SU-DHL-6 (cell line): ENCODE results near the gene GJD4.

Source experiments
- H2AFZ ChIP-seq: fragments of 200-600 bp; sonication (generic); 2 replicates; pipeline ENCODE4 v1.6.1; 2014; ENCODE audit warnings: low read depth, mild to moderate bottlenecking, moderate library complexity, mixed read lengths, antibody characterized with exemption, low read length; ENCODE audit not compliant: severe bottlenecking
- H3F3A ChIP-seq: fragments of 200-600 bp; shearing (Covaris generic); 2 replicates; pipeline ENCODE4 v1.6.0; 2016; ENCODE audit warnings: antibody characterized with exemption, mild to moderate bottlenecking; ENCODE audit not compliant: insufficient read depth
- H3K27ac ChIP-seq: fragments of 200-600 bp; sonication (generic); 2 replicates; pipeline ENCODE4 v1.5.1; 2016; ENCODE audit warnings: low read depth, mild to moderate bottlenecking, low read length, moderate library complexity, mixed read lengths
- H3K27me3 ChIP-seq: fragments of 200-600 bp; sonication (generic), shearing (Covaris generic); 2 replicates; pipeline ENCODE4 v1.6.0; 2014; ENCODE audit warnings: mild to moderate bottlenecking, low read length
- H3K36me3 ChIP-seq: fragments of 200-600 bp; sonication (generic); 2 replicates; pipeline ENCODE4 v1.6.1; 2014; ENCODE audit warnings: mild to moderate bottlenecking, low read length, mixed read lengths
- H3K4me2 ChIP-seq: fragments of 300-600, 200-600 bp; shearing (Covaris generic), sonication (generic); 2 replicates; pipeline ENCODE4 v1.6.0; 2014; ENCODE audit warnings: low read length, low read depth, mild to moderate bottlenecking; ENCODE audit not compliant: poor library complexity, severe bottlenecking
- H3K4me3 ChIP-seq: fragments of 200-600 bp; sonication (generic); 2 replicates; pipeline ENCODE4 v1.5.1; 2014; ENCODE audit warnings: antibody characterized with exemption, low read length, mild to moderate bottlenecking, mixed read lengths; ENCODE audit not compliant: insufficient read depth, poor library complexity, severe bottlenecking
- H3K79me2 ChIP-seq: fragments of 200-600 bp; sonication (generic); 2 replicates; pipeline ENCODE4 v1.6.1; 2014; ENCODE audit warnings: mild to moderate bottlenecking, low read length, moderate library complexity; ENCODE audit not compliant: insufficient read depth
- H3K9ac ChIP-seq: fragments of 200-600 bp; sonication (generic); 2 replicates; pipeline ENCODE4 v1.7.0; 2014; ENCODE audit warnings: mild to moderate bottlenecking, low read length
- H3K9me2 ChIP-seq: fragments of 200-600 bp; sonication (generic); replicated peaks from 2 replicates; pipeline ENCODE4 v1.6.1; 2014; ENCODE audit warnings: low read length; ENCODE audit not compliant: insufficient read depth
- H3K9me3 ChIP-seq: fragments of 200-600 bp; sonication (generic); 2 replicates; pipeline ENCODE4 v1.6.1; 2014; ENCODE audit warnings: low read length, mixed read lengths; ENCODE audit not compliant: insufficient read depth
- H4K20me1 ChIP-seq: fragments of 200-600 bp; sonication (generic); 2 replicates; pipeline ENCODE4 v1.6.1; 2014; ENCODE audit warnings: low read depth, mild to moderate bottlenecking, antibody characterized with exemption, low read length, moderate library complexity, mixed read lengths
- CTCF ChIP-seq: fragments of 200-600 bp; sonication (generic); IDR thresholded peaks from one replicate; pipeline ENCODE4 v1.5.1; 2017; ENCODE audit warnings: antibody characterized with exemption, mild to moderate bottlenecking, low read length, moderate library complexity; ENCODE audit not compliant: insufficient read depth, poor library complexity, severe bottlenecking
- EZH2phosphoT487 ChIP-seq: fragments of 200-600 bp; sonication (generic), shearing (Covaris generic); conservative IDR thresholded peaks from 2 replicates; pipeline ENCODE4 v1.6.1; 2018; ENCODE audit warnings: mild to moderate bottlenecking, antibody characterized with exemption, low read length, moderate library complexity, mixed read lengths

Gene GJD4

DNA sequence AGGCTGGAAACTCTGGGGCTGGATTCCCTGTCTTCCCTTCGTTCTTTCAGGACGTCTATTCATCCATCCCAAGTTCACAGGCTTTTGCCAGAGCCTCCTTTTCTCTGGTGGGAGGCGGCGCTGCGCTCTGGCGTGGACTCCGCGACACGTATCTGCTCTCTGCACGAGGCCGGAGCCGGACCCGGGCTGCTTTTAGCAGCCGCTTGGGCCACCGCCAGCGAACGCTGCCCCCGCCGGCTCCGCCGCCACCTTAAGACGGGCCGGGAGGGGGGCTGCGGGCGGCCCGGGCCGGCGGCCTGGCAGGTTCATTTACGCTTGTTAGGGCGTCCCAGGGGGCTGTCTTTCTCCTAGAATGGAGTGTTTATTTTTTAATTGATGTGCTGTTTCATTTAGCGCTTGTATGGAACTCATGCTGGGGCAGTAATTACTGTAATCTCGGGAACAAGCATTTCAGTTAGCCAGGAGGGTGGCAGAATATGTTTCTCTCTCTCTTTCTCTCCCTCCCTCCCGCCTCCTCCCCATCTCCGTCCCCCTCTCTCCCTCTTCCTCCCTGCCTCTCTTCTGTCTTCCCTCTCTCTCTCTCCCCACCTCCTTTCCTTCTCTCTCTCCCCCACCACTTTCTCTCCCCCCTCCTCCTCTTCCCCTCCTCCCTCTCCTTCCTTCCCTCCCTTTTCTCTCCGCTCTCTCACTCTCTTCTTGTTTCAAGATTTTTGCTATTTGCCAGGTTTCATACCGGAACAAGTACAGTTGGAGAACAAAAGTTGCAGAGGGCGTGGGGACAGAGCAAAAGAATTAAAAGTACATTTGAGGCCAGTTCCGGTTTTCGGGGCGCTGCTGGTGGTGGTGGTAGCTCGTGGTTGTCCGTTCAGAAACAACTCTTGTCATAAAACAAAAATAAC, 38.3 kb downstream of the GJD4 start:
- Histone ChIP-seq H3K4me2 (no peak overlapping the region), H2AFZ (no peak overlapping the region), H3K27me3 (no peaks in the 10 kb centered on the region)

DNA sequence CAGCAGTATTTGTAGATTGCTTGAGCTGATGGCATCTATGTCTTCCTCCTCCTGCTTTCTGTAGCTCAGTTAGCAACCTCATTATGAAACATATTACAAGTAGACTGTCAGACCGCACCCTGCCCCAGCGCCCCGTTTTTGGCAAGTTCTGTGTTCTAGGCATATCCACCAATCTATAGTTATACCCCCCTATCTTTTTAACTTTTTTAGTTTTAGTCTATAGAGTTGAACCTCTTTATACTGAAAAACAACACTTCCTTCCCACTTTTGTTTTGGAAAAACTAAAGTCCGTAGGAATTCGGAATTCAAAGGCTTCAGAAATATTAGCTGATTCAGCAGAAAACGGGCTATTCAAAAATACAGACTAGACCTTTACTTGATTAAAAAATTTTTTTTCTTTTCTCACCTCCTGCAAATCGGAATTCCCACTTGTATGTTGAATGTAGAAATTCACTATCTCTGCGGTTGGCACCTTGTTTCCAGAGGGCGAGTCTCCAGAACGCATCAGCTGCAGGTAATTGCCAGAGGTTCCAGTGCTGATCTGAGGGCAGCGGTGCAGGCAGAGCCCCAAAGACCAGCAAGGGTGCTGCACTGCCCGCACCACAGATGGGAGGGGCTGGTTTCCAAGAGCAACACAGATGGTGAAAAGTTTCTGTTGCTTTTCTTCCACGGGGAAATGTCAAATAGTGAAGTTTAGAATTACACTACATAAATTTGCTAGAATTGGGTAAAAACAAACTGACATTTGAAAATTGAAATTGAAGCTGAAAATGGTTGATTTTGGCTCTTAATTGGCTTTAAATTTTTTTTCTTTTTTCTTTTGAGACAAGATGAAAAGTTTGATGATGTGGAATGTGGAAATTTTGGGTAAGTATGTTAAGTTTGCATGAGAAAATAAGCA, 39.2 kb downstream of the GJD4 start:
- no peak overlapping the region for H3K27ac ChIP-seq

More for the DNA sequence above, 38.3 kb downstream of the GJD4 start:
- no peak for TF ChIP-seq CTCF
- TF ChIP-seq EZH2phosphoT487: no peak
- H3F3A ChIP-seq: no peaks in the 10 kb centered on the region
- no peak overlapping the region for H3K9ac ChIP-seq
- no peaks in the 10 kb centered on the region for H3K36me3 ChIP-seq
- H3K9me3 ChIP-seq: no peaks in the 10 kb centered on the region
- H3K4me3 ChIP-seq: no peak overlapping the region
- no peaks in the 10 kb centered on the region for H4K20me1 ChIP-seq
- no peak overlapping the region for H3K27ac ChIP-seq
- H3K9me2 ChIP-seq: no peaks in the 10 kb centered on the region
- H3K79me2 ChIP-seq: no peaks in the 10 kb centered on the region

GRCh38 chr10:35650894-35651293, 45.8 kb downstream of the GJD4 start:
- Histone ChIP-seq H2AFZ (no peak overlapping the region), H3K9ac (no peak overlapping the region), H4K20me1 (no peaks in the 10 kb centered on the region), H3K9me2 (no peaks in the 10 kb centered on the region), H3K4me2 (no peak overlapping the region), H3K79me2 (no peaks in the 10 kb centered on the region), H3K27ac (no peak overlapping the region), H3K27me3 (no peaks in the 10 kb centered on the region), H3K4me3 (no peak overlapping the region), H3K36me3 (no peaks in the 10 kb centered on the region), H3F3A (no peaks in the 10 kb centered on the region), H3K9me3 (no peaks in the 10 kb centered on the region)
- TF ChIP-seq CTCF (no peak), EZH2phosphoT487 (no peak)

More for the DNA sequence above, 39.2 kb downstream of the GJD4 start:
- Histone ChIP-seq H3K4me3 (no peak overlapping the region), H3K9ac (no peak overlapping the region), H3K9me3 (no peaks in the 10 kb centered on the region), H3K36me3 (no peaks in the 10 kb centered on the region), H4K20me1 (no peaks in the 10 kb centered on the region), H3F3A (no peaks in the 10 kb centered on the region), H3K9me2 (no peaks in the 10 kb centered on the region), H3K79me2 (no peaks in the 10 kb centered on the region), H2AFZ (no peak overlapping the region), H3K27me3 (no peaks in the 10 kb centered on the region), H3K4me2 (no peak overlapping the region)
- TF ChIP-seq EZH2phosphoT487 (no peak), CTCF (no peak)
